ENCODE measurements around the gene SNRPA. TPM values are rescaled to one million over a fixed set of nuclear protein-coding genes. Genes with fewer than 3 reads are reported as not detected.

The SNRPA gene
- polyA plus RNA-seq, 1 of the 3 experiments (the other 2 are of a cell fraction) = 121 TPM

- TF ChIP-seq MXI1 (IDR thresholded peaks at IDR 0.05; ENCODE audit: low read depth, low read length) = no peak
- no peak for TF ChIP-seq FOSL2 (IDR thresholded peaks at IDR 0.05; ENCODE audit: borderline replicate concordance, low read depth)
- TF ChIP-seq MAX (IDR thresholded peaks at IDR 0.05; ENCODE audit: low read depth) = no peak
- TF ChIP-seq RFX5 (IDR thresholded peaks at IDR 0.05; ENCODE audit: low read length) = no peak
These were observed 3.5 kb upstream of the SNRPA start (continued) for GRCh38 chr19:40747536-40747935.

- CTCF ChIA-PET = interaction anchor here (1.1 to 3.0 kb wide), 3 partner anchors 13 to 87 kb away, joined by 3 to 18 read pairs (median 6); no protein-coding TSS in a partner anchor
- POLR2A ChIA-PET = interaction anchor here (0.6 to 1.5 kb wide), 7 partner anchors 28 to 519 kb away, joined by 3 to 20 read pairs (median 6); partner anchors contain the start of genes COQ8B, EGLN2, ITPKC and RAB4B
- H3K9me3 ChIP-seq = no peaks in the 10 kb centered on the region
- H3F3A ChIP-seq (replicated peaks; ENCODE audit: insufficient read depth) = no peaks in the 10 kb centered on the region
- peak within 1 kb of the TSS; percentile 74 to 75 for H3K4me3 ChIP-seq (ENCODE audit: low read depth in 2 of 2, low read length in 1 of 2)
- H3K27me3 ChIP-seq (ENCODE audit: insufficient read depth) = no peaks in the 10 kb centered on the region
- peak within 1 kb of the TSS; percentile 75; the same call in 1 of the 2 replicates for H2AFZ ChIP-seq (ENCODE audit: low read depth)
- H4K20me1 ChIP-seq (ENCODE audit: insufficient read depth) = peaks cover 14% of the 10 kb centered on the region
- WGBS (ENCODE audit: low lambda C conversion rate) = under 1% methylated on average over 35 of the region's 43 CpGs
- peak within 1 kb of the TSS; percentile 90 for H3K4me2 ChIP-seq
- no peaks in the 10 kb centered on the region for H3K9me2 ChIP-seq
- peaks cover 14 to 25% of the 10 kb centered on the region in 2 experiments; a peak in 2 of 4 replicates for H3K4me1 ChIP-seq (ENCODE audit: control insufficient read depth in 1 of 2, insufficient read depth in 2 of 2, low read depth in 1 of 2, low read length in 1 of 2)
- DNase-seq = peak; percentile 96
- H3K27ac ChIP-seq (ENCODE audit: low read depth in 2 of 2, low read length in 1 of 2) = peak within 1 kb of the TSS; percentile 81 to 88
- peak within 1 kb of the TSS; percentile 88 for H3K9ac ChIP-seq
- peaks cover 56% of the 10 kb centered on the region for H3K79me2 ChIP-seq (ENCODE audit: insufficient read depth)
- H3K36me3 ChIP-seq (replicated peaks in 1 of 2; ENCODE audit: control insufficient read depth in 1 of 2, insufficient read depth in 2 of 2, low read length in 1 of 2) = peaks cover 0 to 10% of the 10 kb centered on the region in 2 experiments
- TF ChIP-seq TAF1 (IDR thresholded peaks at IDR 0.05; ENCODE audit: borderline replicate concordance, low read depth, low read length) (peak; percentile 83), CHD2 (IDR thresholded peaks at IDR 0.05; ENCODE audit: low read length, partially characterized antibody) (peak; percentile 94), EZH2phosphoT487 (IDR thresholded peaks at IDR 0.05; ENCODE audit: borderline replicate concordance, low read depth) (no peak), RAD21 (IDR thresholded peaks at IDR 0.05; ENCODE audit: low read length) (no peak), IRF3 (IDR thresholded peaks at IDR 0.05; ENCODE audit: low read depth, low read length) (peak; percentile 66), CTCF (IDR thresholded peaks at IDR 0.05) (no peak), RCOR1 (IDR thresholded peaks at IDR 0.05; ENCODE audit: low read length) (no peak), EP300 (IDR thresholded peaks at IDR 0.05; ENCODE audit: borderline replicate concordance in 1 of 2, low read depth in 1 of 2, low read length in 1 of 2) (no peak), GABPA (IDR thresholded peaks at IDR 0.05; ENCODE audit: low read depth) (peak; percentile 72), NRF1 (IDR thresholded peaks at IDR 0.05; ENCODE audit: low read depth, low read length) (no peak), FOXM1 (IDR thresholded peaks at IDR 0.05; ENCODE audit: low read depth) (no peak), USF1 (IDR thresholded peaks at IDR 0.05; ENCODE audit: borderline replicate concordance, low read depth) (peak; percentile 98), RFX5 (IDR thresholded peaks at IDR 0.05; ENCODE audit: low read length) (peak; percentile 99), USF2 (IDR thresholded peaks at IDR 0.05; ENCODE audit: borderline replicate concordance, low read depth, low read length) (peak; percentile 96), ELF1 (IDR thresholded peaks at IDR 0.05) (peak; percentile 81), GATA2 (CRISPR knock-in tag; IDR thresholded peaks at IDR 0.05) (no peak), PBX3 (IDR thresholded peaks at IDR 0.05) (peak; percentile 45; the same call in 1 of the 2 replicates), SMC3 (IDR thresholded peaks at IDR 0.05; ENCODE audit: low read depth, low read length) (no peak), TEAD4 (IDR thresholded peaks at IDR 0.05; ENCODE audit: borderline replicate concordance, insufficient read depth) (no peak), MAX (IDR thresholded peaks at IDR 0.05; ENCODE audit: low read depth) (peak; percentile 89), RXRA (IDR thresholded peaks at IDR 0.05; ENCODE audit: borderline replicate concordance, low read depth) (no peak; the same call in 1 of the 2 replicates), MXI1 (IDR thresholded peaks at IDR 0.05; ENCODE audit: low read depth, low read length) (peak; percentile 54), TCF12 (IDR thresholded peaks at IDR 0.05) (no peak)
These were observed 737 bp upstream of the SNRPA start, which contains the start of gene ACTMAP for GRCh38 chr19:40750058-40750873. TSS of gene ACTMAP (minus strand) at chr19:40750477. CDS start at chr19:40749803, 674 bp downstream.
